ENCODE results near the gene IPO7. TPM values are rescaled to one million over a fixed set of nuclear protein-coding genes. Genes with fewer than 3 reads are reported as not detected.

The IPO7 gene
- total RNA-seq, 6 donors from 2014 or later, result 37.7 to 184 (median 94.8) TPM

GRCh38 chr11:9489080-9489765 is 104.8 kb downstream of the IPO7 start:
- Histone ChIP-seq H3K9me3 (no peaks in the 10 kb centered on the region), H3K27ac (no peak overlapping the region), H3K36me3 (peaks cover 0 to 86% (median 35%) of the 10 kb centered on the region in 4 donors), H3K4me1 (no peaks in the 10 kb centered on the region), H3K27me3 (no peaks in the 10 kb centered on the region), H3K4me3 (no peak overlapping the region)
- no peak for TF ChIP-seq POLR2AphosphoS5 (IDR thresholded peaks at IDR 0.05)
- no peak for TF ChIP-seq POLR2A (IDR thresholded peaks at IDR 0.05)
- WGBS, 2 donors, result 85 to 98% methylated on average over 3 of the region's 3 CpGs
- ATAC-seq (ENCODE audit: low FRiP score in 2 of 2), result no peak
- DNase-seq, result no peak

GRCh38 chr11:9490376-9490775 is 105.9 kb downstream of the IPO7 start:
- no peaks in the 10 kb centered on the region for H3K27me3 ChIP-seq
- no peaks in the 10 kb centered on the region for H3K9me3 ChIP-seq
- DNase-seq, result no peak
- TF ChIP-seq, protein P1, sequence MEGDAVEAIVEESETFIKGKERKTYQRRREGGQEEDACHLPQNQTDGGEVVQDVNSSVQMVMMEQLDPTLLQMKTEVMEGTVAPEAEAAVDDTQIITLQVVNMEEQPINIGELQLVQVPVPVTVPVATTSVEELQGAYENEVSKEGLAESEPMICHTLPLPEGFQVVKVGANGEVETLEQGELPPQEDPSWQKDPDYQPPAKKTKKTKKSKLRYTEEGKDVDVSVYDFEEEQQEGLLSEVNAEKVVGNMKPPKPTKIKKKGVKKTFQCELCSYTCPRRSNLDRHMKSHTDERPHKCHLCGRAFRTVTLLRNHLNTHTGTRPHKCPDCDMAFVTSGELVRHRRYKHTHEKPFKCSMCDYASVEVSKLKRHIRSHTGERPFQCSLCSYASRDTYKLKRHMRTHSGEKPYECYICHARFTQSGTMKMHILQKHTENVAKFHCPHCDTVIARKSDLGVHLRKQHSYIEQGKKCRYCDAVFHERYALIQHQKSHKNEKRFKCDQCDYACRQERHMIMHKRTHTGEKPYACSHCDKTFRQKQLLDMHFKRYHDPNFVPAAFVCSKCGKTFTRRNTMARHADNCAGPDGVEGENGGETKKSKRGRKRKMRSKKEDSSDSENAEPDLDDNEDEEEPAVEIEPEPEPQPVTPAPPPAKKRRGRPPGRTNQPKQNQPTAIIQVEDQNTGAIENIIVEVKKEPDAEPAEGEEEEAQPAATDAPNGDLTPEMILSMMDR (IDR thresholded peaks at IDR 0.05), result no peak
- no peak overlapping the region for H3K4me3 ChIP-seq
- ATAC-seq (ENCODE audit: low FRiP score in 2 of 2), result no peak
- 94 to 98% methylated on average over 3 of the region's 3 CpGs for WGBS, 2 donors
- no peaks in the 10 kb centered on the region for H3K4me1 ChIP-seq
- no peak overlapping the region for H3K27ac ChIP-seq
- peaks cover 3 to 88% (median 44%) of the 10 kb centered on the region in 4 donors for H3K36me3 ChIP-seq

DNA sequence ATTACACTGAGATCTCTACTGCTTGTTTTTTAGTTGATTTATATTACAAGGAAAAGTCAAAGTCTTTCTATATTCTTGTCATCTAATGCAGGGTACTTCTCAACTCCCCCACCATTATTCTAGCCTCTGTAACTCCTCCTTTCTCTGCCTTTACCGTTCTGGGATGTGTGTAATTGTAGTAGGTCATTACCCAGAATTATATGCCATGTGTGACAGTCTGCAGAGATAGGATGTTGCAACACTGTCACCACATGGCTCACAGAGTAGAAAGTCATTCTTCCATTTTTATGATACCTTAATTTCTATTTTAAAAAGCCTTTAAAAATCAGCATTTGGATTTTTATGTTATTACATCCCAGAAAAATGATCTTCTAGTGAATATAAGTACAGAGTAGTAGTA is 109.0 kb downstream of the IPO7 start:
- WGBS, 2 donors, result 41 to 42% methylated on average over 1 of the region's 1 CpG
- Histone ChIP-seq H3K9me3 (no peaks in the 10 kb centered on the region), H3K27me3 (no peaks in the 10 kb centered on the region), H3K4me1 (no peaks in the 10 kb centered on the region), H3K4me3 (no peak overlapping the region), H3K36me3 (peaks cover 14 to 90% (median 58%) of the 10 kb centered on the region in 4 donors), H3K27ac (no peak overlapping the region)
- TF ChIP-seq POLR2A (IDR thresholded peaks at IDR 0.05) (no peak), EP300 (IDR thresholded peaks at IDR 0.05) (no peak), POLR2AphosphoS5 (IDR thresholded peaks at IDR 0.05) (no peak)
- TF ChIP-seq, protein P1 (IDR thresholded peaks at IDR 0.05), result no peak
- ATAC-seq (ENCODE audit: low FRiP score in 2 of 2), result no peak
- no peak for DNase-seq

DNA sequence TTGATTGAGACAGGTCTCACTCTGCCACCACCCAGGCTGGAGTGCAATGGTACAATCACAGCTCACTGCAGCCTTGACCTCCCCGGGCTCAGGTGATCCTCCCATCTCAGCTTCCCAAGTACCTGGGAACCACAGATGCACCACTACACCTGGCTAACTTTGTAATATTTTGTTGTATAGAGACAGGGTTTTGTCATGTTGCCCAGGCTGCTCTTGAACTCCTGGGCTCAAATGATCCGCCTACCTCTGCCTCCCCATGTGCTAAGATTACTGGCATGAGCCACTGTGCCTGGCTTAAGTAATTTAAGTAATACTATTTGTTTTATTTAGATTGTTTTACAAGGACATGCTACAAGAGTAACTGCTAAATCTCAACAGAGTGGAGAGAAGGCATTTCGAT is 109.9 kb downstream of the IPO7 start:
- no peak for TF ChIP-seq EP300 (IDR thresholded peaks at IDR 0.05)
- TF ChIP-seq, protein P1 (IDR thresholded peaks at IDR 0.05), result no peak
- TF ChIP-seq POLR2A (IDR thresholded peaks at IDR 0.05), result no peak
- TF ChIP-seq POLR2AphosphoS5 (IDR thresholded peaks at IDR 0.05), result no peak
- no peaks in the 10 kb centered on the region for H3K27me3 ChIP-seq
- ATAC-seq (ENCODE audit: low FRiP score in 2 of 2) (no peak), DNase-seq (no peak)
- no peaks in the 10 kb centered on the region for H3K4me1 ChIP-seq
- no peak overlapping the region for H3K27ac ChIP-seq
- peaks cover 14 to 90% (median 59%) of the 10 kb centered on the region in 4 donors for H3K36me3 ChIP-seq
- no peak overlapping the region for H3K4me3 ChIP-seq
- H3K9me3 ChIP-seq, result no peaks in the 10 kb centered on the region
- WGBS, 2 donors, result 89 to 98% methylated on average over 3 of the region's 3 CpGs

GRCh38 chr11:9495803-9496514 is 111.5 kb downstream of the IPO7 start:
- ATAC-seq (ENCODE audit: low FRiP score in 2 of 2), result no peak
- Histone ChIP-seq H3K36me3 (peaks cover 14 to 91% (median 62%) of the 10 kb centered on the region in 4 donors), H3K27ac (no peak overlapping the region), H3K4me1 (no peaks in the 10 kb centered on the region), H3K27me3 (no peaks in the 10 kb centered on the region), H3K4me3 (no peak overlapping the region), H3K9me3 (no peaks in the 10 kb centered on the region)
- TF ChIP-seq POLR2AphosphoS5 (IDR thresholded peaks at IDR 0.05) (no peak), EP300 (IDR thresholded peaks at IDR 0.05) (no peak), POLR2A (IDR thresholded peaks at IDR 0.05) (no peak)
- TF ChIP-seq, protein P1 (IDR thresholded peaks at IDR 0.05), result no peak
- no peak for DNase-seq
- whole genome bisulfite sequencing, 2 donors, result 81 to 95% methylated on average over 6 of the region's 6 CpGs

Small RNA genes lying within 50 kb of the gene (small RNA-seq; reads per million reads assigned to genes)
- gene SNORA23, result 28.1 to 74.6 (median 36.0) reads per million in 4 donors

Other genes with a start within 250 kb of the IPO7 start
- gene DENND5A, start 119.3 kb upstream of the IPO7 start, total RNA-seq, result 100 to 1,000 TPM in 3 of 6 donors, 10 to 100 TPM in 3; 84.4 to 159 (median 98.8) TPM
- gene TMEM41B, start 70.1 kb upstream of the IPO7 start, total RNA-seq, result 100 to 1,000 TPM in 2 of 6 donors, 10 to 100 TPM in 4; 61.7 to 114 (median 88.5) TPM
- 10 to 100 TPM; 17.5 to 45.1 (median 23.9) TPM for gene ZNF143, start 76.4 kb downstream of the IPO7 start, total RNA-seq
- 10 to 100 TPM in 5 of 6 donors, 1 to 10 TPM in 1; 9.2 to 47.1 (median 13.4) TPM for gene WEE1, start 189.0 kb downstream of the IPO7 start, total RNA-seq

Measured in upper lobe of left lung (tissue), 6 donors.